Liver (tissue), 9 donors: Measurements from ENCODE around the gene EPC2. TPM values are rescaled to one million over a fixed set of nuclear protein-coding genes. Genes with fewer than 3 reads are reported as not detected.

Experiments used
- DNase-seq: peaks from one replicate; pipeline ENCODE4 v3.0.0-alpha.2; 2017; ENCODE audit warnings: low spot score
- H3K27ac ChIP-seq, 2 donors: one replicate each; pipeline ENCODE4 v1.7.0; 2013; ENCODE audit warnings: inconsistent platforms in 2 of 2, low read length in 2 of 2, control low read depth in 1 of 2, low read depth in 1 of 2, mild to moderate bottlenecking in 1 of 2
- H3K27me3 ChIP-seq, 4 donors: one replicate each; pipeline versions ENCODE4 v1.6.1 to v1.7.0; 2013; ENCODE audit warnings: low read length in 3 of 4, inconsistent platforms in 1 of 4, mild to moderate bottlenecking in 1 of 4, moderate library complexity in 1 of 4; ENCODE audit not compliant: control insufficient read depth in 4 of 4, insufficient read depth in 4 of 4
- H3K36me3 ChIP-seq, 4 donors: one replicate each; pipeline versions ENCODE4 v1.6.1 to v1.7.0; 2013; ENCODE audit warnings: low read length in 3 of 4, mild to moderate bottlenecking in 3 of 4, low read depth in 1 of 4, moderate library complexity in 1 of 4; ENCODE audit not compliant: control insufficient read depth in 4 of 4, insufficient read depth in 3 of 4
- H3K4me1 ChIP-seq, 4 donors: one replicate each; pipeline versions ENCODE4 v1.6.1 to v1.7.0; 2013; ENCODE audit warnings: low read length in 3 of 4, mild to moderate bottlenecking in 3 of 4, moderate library complexity in 1 of 4; ENCODE audit not compliant: control insufficient read depth in 4 of 4, insufficient read depth in 4 of 4
- H3K4me3 ChIP-seq, 3 donors: one replicate each; pipeline versions ENCODE4 v1.6.1 to v1.7.0; 2013; ENCODE audit warnings: low read length in 3 of 3, control low read depth in 1 of 3, low read depth in 1 of 3, mild to moderate bottlenecking in 1 of 3
- H3K9ac ChIP-seq, 2 donors: one replicate each; pipeline ENCODE4 v1.7.0; 2013; ENCODE audit warnings: low read length in 2 of 2, mild to moderate bottlenecking in 2 of 2, moderate library complexity in 2 of 2, control low read depth in 1 of 2, low read depth in 1 of 2
- H3K9me3 ChIP-seq, 4 donors: one replicate each; pipeline versions ENCODE4 v1.6.1 to v1.7.0; 2013; ENCODE audit warnings: low read length in 3 of 4; ENCODE audit not compliant: control insufficient read depth in 4 of 4
- ATF3 ChIP-seq: IDR thresholded peaks from 2 replicates; pipeline ENCODE4 v1.6.1; 2016; ENCODE audit warnings: antibody characterized with exemption
- CTCF ChIP-seq: fragments of 150-350 bp; IDR thresholded peaks from 2 replicates; pipeline ENCODE4 v1.5.1; 2017; ENCODE audit warnings: improper control_type of control experiment, low read depth, low read length; ENCODE audit not compliant: missing input control
- FOXA1 ChIP-seq: IDR thresholded peaks from 2 replicates; pipeline ENCODE4 v1.6.1; 2016; ENCODE audit warnings: antibody characterized with exemption
- FOXA2 ChIP-seq: IDR thresholded peaks from 2 replicates; pipeline ENCODE4 v1.6.1; 2016; ENCODE audit warnings: antibody characterized with exemption
- HNF4G ChIP-seq: IDR thresholded peaks from 2 replicates; pipeline ENCODE4 v1.6.1; 2016; ENCODE audit warnings: antibody characterized with exemption
- JUND ChIP-seq, 2 donors: IDR thresholded peaks; 2 replicates each; pipeline ENCODE4 v1.6.1; 2016; ENCODE audit warnings: antibody characterized with exemption in 2 of 2
- MAX ChIP-seq: IDR thresholded peaks from 2 replicates; pipeline ENCODE4 v1.6.1; 2016; ENCODE audit warnings: antibody characterized with exemption
- NR2F2 ChIP-seq: IDR thresholded peaks from 2 replicates; pipeline ENCODE4 v1.6.1; 2016; ENCODE audit warnings: antibody characterized with exemption
- RAD21 ChIP-seq, 2 donors: IDR thresholded peaks; 2 replicates each; pipeline ENCODE4 v1.6.1; 2016; ENCODE audit warnings: antibody characterized with exemption in 2 of 2, mild to moderate bottlenecking in 2 of 2
- REST ChIP-seq: IDR thresholded peaks from 2 replicates; pipeline ENCODE4 v1.6.1; 2016; ENCODE audit warnings: antibody characterized with exemption, mild to moderate bottlenecking
- SP1 ChIP-seq: IDR thresholded peaks from 2 replicates; pipeline ENCODE4 v1.6.1; 2018; ENCODE audit warnings: antibody characterized with exemption, mild to moderate bottlenecking
- TAF1 ChIP-seq: conservative IDR thresholded peaks from 2 replicates; pipeline ENCODE4 v1.6.1; 2016; ENCODE audit warnings: antibody characterized with exemption, mild to moderate bottlenecking
- ZBTB33 ChIP-seq: IDR thresholded peaks from 2 replicates; pipeline ENCODE4 v1.6.1; 2016; ENCODE audit warnings: antibody characterized with exemption
- WGBS: extraction: QIAGEN DNeasy Blood & Tissue Kit; methylation state at CpG from one replicate; pipeline ENCODE4 v1.1.7; 2013; 5-methylcytosine and 5-hydroxymethylcytosine counted together
- polyA plus RNA-seq, 2 donors: library from polyadenylated mRNA; stranded (reverse) in 1 of 2; unstranded in 1 of 2; fragments of 200-250 nt in 1 of 2; fragments of >200 nt in 1 of 2; fragmentation: Nextera tagmentation in 1 of 2; extraction: Ambion mirVana in 1 of 2; gene quantifications; one replicate each; pipeline versions ENCODE4 v1.2.1 to v1.2.3, GENCODE V29; 2013 to 2015
- total RNA-seq, 2 donors: library from RNA; depleted of rRNA; stranded (reverse); fragments of >200 nt; gene quantifications; one replicate each; pipeline ENCODE4 v1.2.3, GENCODE V29; 2014
- donor health status: healthy.
- donor health status: healthy.
- donor health status: healthy.
- donor health status: healthy.
- donor health status: healthy.

EPC2 gene
- total and polyA plus RNA-seq, 4 donors, result 2.8 to 17.7 (median 9.6) TPM

- no peak for TF ChIP-seq FOXA1
- no peak for TF ChIP-seq SP1
- no peak for TF ChIP-seq FOXA2
- TF ChIP-seq RAD21 (IDR thresholded peaks at IDR 0.05), result no peak
- TF ChIP-seq ATF3, result no peak
- Histone ChIP-seq H3K9ac (no peak overlapping the region), H3K36me3 (no peaks in the 10 kb centered on the region), H3K4me3 (no peak overlapping the region), H3K4me1 (peaks cover 4 to 18% (median 7%) of the 10 kb centered on the region in 4 donors), H3K27ac (no peak overlapping the region), H3K9me3 (no peaks in the 10 kb centered on the region), H3K27me3 (no peaks in the 10 kb centered on the region)
- DNase-seq, result no peak
These were observed 5.4 kb downstream of the EPC2 start for GRCh38 chr2:148649936-148650335.

GRCh38 chr2:148650881-148651280 is 6.3 kb downstream of the EPC2 start:
- Histone ChIP-seq H3K4me3 (no peak overlapping the region), H3K9ac (no peak overlapping the region), H3K27ac (no peak overlapping the region), H3K27me3 (no peaks in the 10 kb centered on the region), H3K4me1 (peaks cover 4 to 16% (median 7%) of the 10 kb centered on the region in 4 donors), H3K36me3 (no peaks in the 10 kb centered on the region), H3K9me3 (no peaks in the 10 kb centered on the region)
- TF ChIP-seq MAX, result no peak
- no peak for TF ChIP-seq ATF3
- TF ChIP-seq TAF1, result no peak
- TF ChIP-seq CTCF, result no peak
- no peak for TF ChIP-seq REST
- no peak for TF ChIP-seq HNF4G
- no peak for TF ChIP-seq FOXA2
- no peak for TF ChIP-seq ZBTB33
- no peak for TF ChIP-seq NR2F2
- TF ChIP-seq JUND (IDR thresholded peaks at IDR 0.05), result no peak
- DNase-seq, result no peak
- 93% methylated on average over 2 of the region's 2 CpGs for WGBS
